SK-N-SH (cell line): Measurements from ENCODE around the gene AQP4. TPM values are rescaled to one million over a fixed set of nuclear protein-coding genes. Genes with fewer than 3 reads are reported as not detected.

Source experiments
- CTCF ChIA-PET: fragments of 300-600, 350-600 bp; formaldehyde crosslinking; extraction: SDS; loops from one replicate; lab custom pipeline; 2021; lab: Yijun Ruan, JAX
- POLR2A ChIA-PET: fragments of 350-600 bp; sonication (Branson Sonifier 250); formaldehyde crosslinking; extraction: SDS; loops from one replicate; lab custom pipeline; 2020; ENCODE audit warnings: antibody characterized with exemption, inconsistent platforms; lab: Yijun Ruan, JAX
- DNase-seq: peaks from one replicate; pipeline ENCODE4 v3.0.0; 2012
- H2AFZ ChIP-seq: fragments of 200-600 bp; sonication (generic); 2 replicates; pipeline ENCODE4 v1.8.1; 2016; ENCODE audit warnings: antibody characterized with exemption, mild to moderate bottlenecking, low read depth
- H3F3A ChIP-seq: fragments of 200-600 bp; sonication (generic); replicated peaks from 2 replicates; pipeline ENCODE3; 2016; ENCODE audit warnings: antibody characterized with exemption, mild to moderate bottlenecking; ENCODE audit not compliant: insufficient read depth
- H3K27ac ChIP-seq, 2 experiments: fragments of 200-500 bp in 1 of 2; fragments of 200-600 bp in 1 of 2; sonication (Bioruptor generic) in 1 of 2; sonication (generic), shearing (Covaris generic) in 1 of 2; 2 replicates each; pipeline versions ENCODE4 v1.5.1 to v1.6.1; 2014 to 2016; ENCODE audit warnings: low read depth in 2 of 2, inconsistent platforms in 1 of 2, low read length in 1 of 2, mild to moderate bottlenecking in 1 of 2, mixed read lengths in 1 of 2
- H3K27me3 ChIP-seq: fragments of 200-600 bp; sonication (generic), shearing (Covaris generic); 2 replicates; pipeline ENCODE4 v1.6.1; 2016; ENCODE audit warnings: mixed run types; ENCODE audit not compliant: insufficient read depth
- H3K36me3 ChIP-seq, 2 experiments: fragments of 200-500 bp in 1 of 2; fragments of 200-600 bp in 1 of 2; sonication (Bioruptor generic) in 1 of 2; sonication (generic) in 1 of 2; replicated peaks in 1 of 2; 2 replicates each; pipeline versions ENCODE3 to v1.5.1; 2014 to 2016; ENCODE audit warnings: low read length in 1 of 2, mild to moderate bottlenecking in 1 of 2; ENCODE audit not compliant: insufficient read depth in 2 of 2, control insufficient read depth in 1 of 2
- H3K4me1 ChIP-seq, 2 experiments: fragments of 200-500 bp in 1 of 2; fragments of 200-600 bp in 1 of 2; sonication (Bioruptor generic) in 1 of 2; sonication (generic), shearing (Covaris generic) in 1 of 2; 2 replicates each; pipeline versions ENCODE4 v1.5.1 to v1.6.1; 2014 to 2016; ENCODE audit warnings: low read depth in 1 of 2, low read length in 1 of 2, mixed run types in 1 of 2; ENCODE audit not compliant: insufficient read depth in 2 of 2, control insufficient read depth in 1 of 2
- H3K4me2 ChIP-seq: fragments of 200-600 bp; sonication (generic), shearing (Covaris generic); 2 replicates; pipeline ENCODE4 v1.6.1; 2017; ENCODE audit warnings: mixed run types
- H3K4me3 ChIP-seq, 2 experiments: fragments of 200-500 bp in 1 of 2; fragments of 200-600 bp in 1 of 2; sonication (Bioruptor generic) in 1 of 2; sonication (generic), shearing (Covaris generic) in 1 of 2; 2 replicates each; pipeline versions ENCODE4 v1.5.1 to v1.8.1; 2014 to 2016; ENCODE audit warnings: low read depth in 2 of 2, inconsistent platforms in 1 of 2, low read length in 1 of 2, mild to moderate bottlenecking in 1 of 2, mixed read lengths in 1 of 2, moderate library complexity in 1 of 2
- H3K79me2 ChIP-seq: fragments of 200-600 bp; sonication (generic); 2 replicates; pipeline ENCODE4 v1.8.1; 2017; ENCODE audit warnings: mild to moderate bottlenecking; ENCODE audit not compliant: insufficient read depth
- H3K9ac ChIP-seq: fragments of 200-600 bp; sonication (generic); 2 replicates; pipeline ENCODE4 v1.6.1; 2017; ENCODE audit warnings: mixed run types
- H3K9me2 ChIP-seq: fragments of 200-600 bp; sonication (generic); 2 replicates; pipeline ENCODE4 v1.6.1; 2017; ENCODE audit warnings: mixed run types
- H3K9me3 ChIP-seq: fragments of 200-600 bp; sonication (generic); 2 replicates; pipeline ENCODE4 v1.6.1; 2017; ENCODE audit warnings: mixed run types, mild to moderate bottlenecking, moderate library complexity
- H4K20me1 ChIP-seq: fragments of 200-600 bp; sonication (generic); 2 replicates; pipeline ENCODE4 v1.6.1; 2017; ENCODE audit warnings: mild to moderate bottlenecking, mixed run types; ENCODE audit not compliant: insufficient read depth
- CHD2 ChIP-seq: fragments of 150-350 bp; IDR thresholded peaks from 2 replicates; pipeline ENCODE4 v1.6.1; 2018; ENCODE audit warnings: low read length; ENCODE audit not compliant: partially characterized antibody
- EP300 ChIP-seq, 2 experiments: IDR thresholded peaks; 2 replicates each; pipeline versions ENCODE4 v1.4.0 to v1.6.1; 2012; ENCODE audit warnings: borderline replicate concordance in 1 of 2, low read depth in 1 of 2, low read length in 1 of 2
- EZH2phosphoT487 ChIP-seq: fragments of 200-600 bp; sonication (generic); IDR thresholded peaks from 2 replicates; pipeline ENCODE4 v1.6.1; 2017; ENCODE audit warnings: low read depth, mixed run types, mild to moderate bottlenecking, antibody characterized with exemption, moderate library complexity, borderline replicate concordance
- FOSL2 ChIP-seq: IDR thresholded peaks from 2 replicates; pipeline ENCODE4 v1.4.0; 2012; ENCODE audit warnings: low read depth, mild to moderate bottlenecking, moderate library complexity, borderline replicate concordance
- FOXJ3 ChIP-seq: sonication (generic); formaldehyde crosslinking; IDR thresholded peaks from 2 replicates; pipeline ENCODE4 v1.5.1; 2020; ENCODE audit warnings: mild to moderate bottlenecking, missing genetic modification reagents
- FOXM1 ChIP-seq: IDR thresholded peaks from 2 replicates; pipeline ENCODE4 v1.4.0; 2012; ENCODE audit warnings: low read depth, mild to moderate bottlenecking
- IRF3 ChIP-seq: fragments of 150-350 bp; IDR thresholded peaks from 2 replicates; pipeline ENCODE4 v1.6.1; 2016; ENCODE audit warnings: mild to moderate bottlenecking, low read depth, low read length
- MEF2A ChIP-seq: IDR thresholded peaks from 2 replicates; pipeline ENCODE4 v1.4.0; 2012; ENCODE audit warnings: low read depth, borderline replicate concordance
- RAD21 ChIP-seq: IDR thresholded peaks from 2 replicates; pipeline ENCODE4 v1.6.1; 2012; ENCODE audit warnings: mild to moderate bottlenecking, low read length
- SIN3A ChIP-seq: IDR thresholded peaks from 2 replicates; pipeline ENCODE4 v1.6.1; 2012; ENCODE audit warnings: low read depth, mild to moderate bottlenecking, low read length, moderate library complexity, borderline replicate concordance
- SMC3 ChIP-seq: IDR thresholded peaks from 2 replicates; pipeline ENCODE4 v1.6.1; 2012; ENCODE audit warnings: low read depth, low read length, improper control_type of control experiment
- TCF12 ChIP-seq: IDR thresholded peaks from 2 replicates; pipeline ENCODE4 v1.4.0; 2012
- USF2 ChIP-seq: fragments of 150-350 bp; IDR thresholded peaks from 2 replicates; pipeline ENCODE4 v1.6.1; 2017; ENCODE audit warnings: antibody characterized with exemption, low read length, low read depth, borderline replicate concordance
- ZBTB33 ChIP-seq: IDR thresholded peaks from 2 replicates; pipeline ENCODE4 v1.4.0; 2012; ENCODE audit warnings: low read depth, borderline replicate concordance
- WGBS: methylation state at CpG from one replicate; pipeline ENCODE4 v1.1.6; 2017; ENCODE audit warnings: low lambda C conversion rate; 5-methylcytosine and 5-hydroxymethylcytosine counted together
- polyA plus RNA-seq, 3 experiments: library from polyadenylated mRNA; depleted of rRNA; stranded (reverse); fragments of >200 nt; gene quantifications; 2 replicates each; pipeline ENCODE4 v1.2.3, GENCODE V29; 2012

Gene AQP4
- polyA plus RNA-seq, 1 of the 3 experiments (the other 2 are of a cell fraction): not detected

DNA sequence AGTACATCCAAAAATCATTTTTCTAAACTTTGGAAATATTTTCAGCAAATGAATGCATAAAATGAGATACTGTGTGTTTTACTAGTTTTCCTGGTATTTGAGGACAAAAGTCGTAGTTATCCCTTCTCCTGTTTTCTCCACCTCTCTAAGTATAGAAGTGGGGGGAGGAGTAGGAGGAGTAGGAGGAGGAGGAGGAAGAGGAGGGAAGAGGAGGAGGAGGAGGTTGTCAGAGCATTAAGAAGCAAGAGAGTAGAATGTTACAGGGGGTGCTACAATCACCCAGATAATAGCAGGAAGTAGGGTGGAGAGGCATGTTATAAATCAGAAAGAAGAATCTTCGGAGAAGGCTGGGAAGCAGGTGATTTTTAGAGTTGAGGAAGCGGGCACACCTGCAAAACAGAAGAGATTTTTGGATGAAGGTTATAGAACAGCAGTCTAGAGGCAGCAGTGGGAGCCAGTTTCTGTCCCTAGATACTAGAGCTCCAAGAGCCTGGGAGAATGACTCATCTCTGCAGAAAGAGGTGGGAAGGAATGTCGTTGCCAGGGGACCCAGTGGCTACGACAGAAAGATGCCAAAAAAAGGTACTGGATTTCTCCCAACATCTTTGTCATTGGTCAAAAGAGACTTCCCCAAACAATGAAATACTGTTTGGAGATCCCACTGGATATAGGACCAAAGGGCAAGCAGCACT lies 44.2 kb upstream of the AQP4 start:
- H3F3A ChIP-seq: no peaks in the 10 kb centered on the region
- H3K9me3 ChIP-seq: no peaks in the 10 kb centered on the region
- H4K20me1 ChIP-seq: no peaks in the 10 kb centered on the region
- H3K9ac ChIP-seq: no peak overlapping the region
- H3K4me2 ChIP-seq: no peak overlapping the region
- no peak overlapping the region for H2AFZ ChIP-seq
- no peaks in the 10 kb centered on the region for H3K36me3 ChIP-seq
- no peaks in the 10 kb centered on the region for H3K27me3 ChIP-seq
- ChIA-PET CTCF (interaction anchor here (1.6 to 1.7 kb wide), 2 partner anchors 10 to 23 kb away, joined by 4 read pairs; no protein-coding TSS in a partner anchor), POLR2A (no interaction called here)
- no peak for DNase-seq
- H3K4me1 ChIP-seq: no peaks in the 10 kb centered on the region
- no peak for TF ChIP-seq SIN3A
- TF ChIP-seq FOXJ3 (CRISPR knock-in tag): no peak
- TF ChIP-seq USF2: no peak
- no peak for TF ChIP-seq EP300 (IDR thresholded peaks at IDR 0.05; ENCODE audit: borderline replicate concordance in 1 of 2, low read depth in 1 of 2, low read length in 1 of 2)
- TF ChIP-seq TCF12: no peak
- TF ChIP-seq CHD2: no peak
- TF ChIP-seq ZBTB33: no peak
- TF ChIP-seq RAD21: no peak
- TF ChIP-seq SMC3: no peak
- no peak for TF ChIP-seq FOXM1
- TF ChIP-seq FOSL2: no peak
- no peak for TF ChIP-seq IRF3
- no peak for TF ChIP-seq EZH2phosphoT487
- no peak for TF ChIP-seq MEF2A
- no peak overlapping the region for H3K27ac ChIP-seq
- H3K4me3 ChIP-seq: no peak overlapping the region
- no peaks in the 10 kb centered on the region for H3K79me2 ChIP-seq
- H3K9me2 ChIP-seq: no peaks in the 10 kb centered on the region
- 20% methylated on average over 5 of the region's 5 CpGs for WGBS
